Thymus (tissue), 14 donors: ENCODE measurements around the gene NCCRP1. TPM values are rescaled to one million over a fixed set of nuclear protein-coding genes. Genes with fewer than 3 reads are reported as not detected.
A peak's percentile ranks its signal among the peaks of the same experiment; 100 is the strongest.

ENCODE experiments used
- DNase-seq, 9 donors: peaks; one replicate each; pipeline ENCODE4 v3.0.0-alpha.2; 2013; ENCODE audit warnings: low spot score in 9 of 9, low read depth in 6 of 9, missing footprints in 1 of 9
- H3K27ac ChIP-seq, 2 donors: one replicate each; pipeline ENCODE4 v1.5.1; 2013; ENCODE audit warnings: control low read depth in 1 of 2, low read depth in 1 of 2, low read length in 1 of 2, mild to moderate bottlenecking in 1 of 2, moderate library complexity in 1 of 2
- H3K27me3 ChIP-seq, 2 donors: one replicate each; pipeline ENCODE4 v1.5.1; 2013; ENCODE audit warnings: low read length in 1 of 2; ENCODE audit not compliant: control insufficient read depth in 2 of 2, insufficient read depth in 1 of 2
- H3K36me3 ChIP-seq, 2 donors: one replicate each; pipeline ENCODE4 v1.5.1; 2013; ENCODE audit warnings: low read length in 1 of 2, mild to moderate bottlenecking in 1 of 2, moderate library complexity in 1 of 2; ENCODE audit not compliant: control insufficient read depth in 2 of 2, insufficient read depth in 2 of 2
- H3K4me1 ChIP-seq, 2 donors: one replicate each; pipeline ENCODE4 v1.5.1; 2013; ENCODE audit warnings: low read length in 2 of 2; ENCODE audit not compliant: control insufficient read depth in 2 of 2, insufficient read depth in 2 of 2
- H3K4me3 ChIP-seq, 2 donors: one replicate each; pipeline ENCODE4 v1.5.1; 2013; ENCODE audit warnings: low read length in 2 of 2, control low read depth in 1 of 2, mild to moderate bottlenecking in 1 of 2
- H3K9me3 ChIP-seq, 2 donors: one replicate each; pipeline ENCODE4 v1.5.1; 2013; ENCODE audit warnings: low read length in 1 of 2, mild to moderate bottlenecking in 1 of 2; ENCODE audit not compliant: control insufficient read depth in 2 of 2, insufficient read depth in 1 of 2
- WGBS: extraction: QIAGEN DNeasy Blood & Tissue Kit; methylation state at CpG from one replicate; pipeline ENCODE4 v1.1.7; 2013; 5-methylcytosine and 5-hydroxymethylcytosine counted together
- long read RNA-seq, 10 donors: transcript quantifications; one replicate each; lab custom pipeline, GENCODE V29; 2026
- polyA plus RNA-seq: library from polyadenylated mRNA; stranded (reverse); fragments of 200-250 nt; gene quantifications from one replicate; pipeline ENCODE4 v1.2.3, GENCODE V29; 2013
- total RNA-seq: library from RNA; stranded (reverse); fragments of 120-200 nt; gene quantifications from one replicate; pipeline ENCODE4 v1.2.4, GENCODE V29; 2013
- donor health status: healthy.

Gene NCCRP1, protein sequence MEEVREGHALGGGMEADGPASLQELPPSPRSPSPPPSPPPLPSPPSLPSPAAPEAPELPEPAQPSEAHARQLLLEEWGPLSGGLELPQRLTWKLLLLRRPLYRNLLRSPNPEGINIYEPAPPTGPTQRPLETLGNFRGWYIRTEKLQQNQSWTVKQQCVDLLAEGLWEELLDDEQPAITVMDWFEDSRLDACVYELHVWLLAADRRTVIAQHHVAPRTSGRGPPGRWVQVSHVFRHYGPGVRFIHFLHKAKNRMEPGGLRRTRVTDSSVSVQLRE
- total RNA-seq (2.1 TPM), polyA plus RNA-seq (13.2 TPM)
- long read RNA-seq, donor 1: 0 reads
- long read RNA-seq, donor 2, partial matches to known transcripts: 0 of 1 reads
- long read RNA-seq, donor 2, other reads (novel, unspliced or antisense): 0 of 1 reads
- long read RNA-seq, donor 3, partial matches to known transcripts: 0 of 2 reads
- long read RNA-seq, donor 3, other reads (novel, unspliced or antisense): 0 of 2 reads
- long read RNA-seq, donor 4, partial matches to known transcripts: 11 of 14 reads
- long read RNA-seq, donor 4, other reads (novel, unspliced or antisense): 0 of 14 reads
- long read RNA-seq, donor 5, partial matches to known transcripts: 0 of 4 reads
- long read RNA-seq, donor 5, other reads (novel, unspliced or antisense): 0 of 4 reads
- long read RNA-seq, donor 6, partial matches to known transcripts: 0 of 1 reads
- long read RNA-seq, donor 6, other reads (novel, unspliced or antisense): 0 of 1 reads
- long read RNA-seq, donor 7: 0 reads
- long read RNA-seq, donor 8: 0 reads
- long read RNA-seq, donor 9, partial matches to known transcripts: 0 of 2 reads
- long read RNA-seq, donor 9, other reads (novel, unspliced or antisense): 0 of 2 reads
- long read RNA-seq, donor 10, partial matches to known transcripts: 0 of 1 reads
- long read RNA-seq, donor 10, other reads (novel, unspliced or antisense): 0 of 1 reads

DNA sequence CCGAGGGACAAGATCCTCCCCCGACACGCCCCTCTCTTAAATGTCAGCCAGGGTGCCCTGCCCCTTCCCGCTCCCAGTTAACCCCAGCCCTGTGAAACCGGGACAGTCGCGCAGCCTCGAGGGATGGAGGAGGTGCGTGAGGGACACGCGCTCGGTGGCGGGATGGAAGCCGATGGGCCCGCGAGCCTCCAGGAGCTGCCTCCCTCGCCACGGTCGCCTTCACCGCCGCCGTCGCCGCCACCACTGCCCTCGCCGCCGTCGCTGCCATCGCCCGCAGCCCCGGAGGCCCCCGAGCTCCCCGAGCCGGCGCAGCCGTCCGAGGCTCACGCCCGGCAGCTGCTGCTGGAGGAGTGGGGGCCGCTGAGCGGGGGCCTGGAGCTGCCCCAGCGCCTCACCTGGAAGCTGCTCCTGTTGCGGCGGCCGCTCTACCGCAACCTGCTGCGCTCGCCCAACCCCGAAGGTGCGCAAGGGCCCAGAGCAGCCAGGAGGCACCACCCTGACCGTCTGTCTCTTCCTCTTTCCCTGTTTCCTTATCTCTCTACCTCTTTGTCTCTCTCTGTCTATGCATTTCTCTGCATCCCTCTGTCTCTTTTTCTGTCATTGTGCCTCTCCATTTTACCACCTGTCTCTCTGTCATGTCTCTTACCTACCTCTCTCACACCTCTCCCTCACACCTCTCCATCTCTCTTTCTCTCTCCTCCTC lies at the start of gene NCCRP1:
NCCRP1 (plus strand) TSS at position 105 of the 703 bp plus-strand sequence; CDS start at position 124, 19 bp downstream.
- no peak for DNase-seq
- H3K27ac ChIP-seq: no peak within 1 kb of the TSS
- peaks cover 0 to 5% of the 10 kb centered on the region in 2 donors for H3K4me1 ChIP-seq
- 4% methylated on average over 51 of the region's 51 CpGs for WGBS
- H3K27me3 ChIP-seq: peaks cover 25 to 85% of the 10 kb centered on the region in 2 donors
- peak within 1 kb of the TSS in 1 of 2 donors; percentile 17 for H3K4me3 ChIP-seq
- no peaks in the 10 kb centered on the region for H3K36me3 ChIP-seq
- H3K9me3 ChIP-seq: no peaks in the 10 kb centered on the region

DNA sequence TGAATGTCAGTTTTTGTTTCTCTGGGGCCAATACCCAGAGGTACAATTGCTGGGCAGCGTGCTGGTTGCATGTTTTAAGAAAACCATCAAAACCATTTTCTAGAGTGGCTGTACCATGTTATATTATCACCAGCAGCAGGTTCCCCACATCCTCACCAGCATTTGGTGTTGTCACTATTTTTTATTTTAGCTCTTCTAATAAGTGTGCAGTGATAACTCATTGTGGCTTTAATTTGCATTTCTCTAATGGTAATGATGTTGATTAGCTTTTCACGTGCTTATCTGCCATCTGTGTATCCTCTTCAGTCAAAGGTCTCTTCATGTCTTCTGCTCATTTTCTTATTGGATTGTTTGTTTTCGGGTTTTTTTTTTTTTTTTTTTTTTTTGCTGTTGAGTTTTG lies 49.3 kb upstream of the NCCRP1 start:
- no peak overlapping the region for H3K4me3 ChIP-seq
- H3K27me3 ChIP-seq: no peaks in the 10 kb centered on the region
- H3K4me1 ChIP-seq: peaks cover 2 to 35% of the 10 kb centered on the region in 2 donors
- H3K27ac ChIP-seq: no peak overlapping the region
- H3K9me3 ChIP-seq: no peaks in the 10 kb centered on the region
- peaks cover 0 to 4% of the 10 kb centered on the region in 2 donors for H3K36me3 ChIP-seq
- WGBS: 83% methylated on average over 3 of the region's 3 CpGs
- DNase-seq: no peak

DNA sequence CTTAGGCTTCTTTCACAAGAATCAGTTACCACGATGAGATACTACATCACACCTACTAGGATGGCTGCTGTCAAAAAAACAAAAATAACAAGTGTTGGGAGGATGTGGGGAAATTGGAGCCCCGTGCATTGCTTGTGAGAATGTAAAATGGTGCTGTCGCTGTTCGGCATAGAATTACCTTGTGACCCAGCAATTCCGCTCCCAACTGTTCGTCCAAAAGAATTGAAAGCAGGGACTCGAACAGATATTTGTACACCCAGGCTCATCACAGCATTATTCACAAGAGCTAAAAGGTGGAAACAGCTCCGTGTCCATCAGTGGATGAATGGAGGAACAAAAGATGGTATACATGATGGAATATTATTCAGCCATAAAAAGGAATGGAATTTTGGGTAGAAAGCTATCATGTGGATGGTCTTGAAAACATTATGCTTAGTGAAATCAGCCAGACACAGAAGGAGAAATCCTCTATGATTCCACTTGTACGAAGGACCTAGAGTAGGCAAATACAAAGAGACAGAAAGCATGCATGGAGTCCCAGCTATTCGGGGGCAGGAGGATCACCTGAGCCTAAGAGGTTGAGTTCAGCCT lies 47.7 kb upstream of the NCCRP1 start:
- 97% methylated on average over 10 of the region's 10 CpGs for WGBS
- no peaks in the 10 kb centered on the region for H3K27me3 ChIP-seq

DNA sequence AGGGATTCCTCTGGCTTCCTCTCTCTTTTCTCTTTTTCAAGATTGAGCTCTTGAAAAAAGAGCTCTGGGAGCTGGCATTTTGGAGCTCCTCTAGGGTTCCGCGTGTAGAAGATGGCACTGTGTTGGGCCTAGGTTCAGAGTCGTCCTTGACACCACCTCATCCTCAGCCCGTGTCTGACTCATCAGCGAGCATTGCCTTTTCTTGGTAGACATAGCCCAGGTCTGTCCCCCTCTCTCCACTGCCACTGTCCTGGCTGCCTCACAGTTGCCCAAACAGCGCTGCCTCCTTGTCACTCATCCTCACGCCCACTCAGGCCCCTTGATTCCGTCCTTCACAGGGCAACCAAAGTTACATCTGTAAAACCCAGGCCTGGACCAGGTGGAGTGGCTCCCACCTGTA lies 46.5 kb upstream of the NCCRP1 start:
- 97% methylated on average over 8 of the region's 8 CpGs for WGBS
- no peaks in the 10 kb centered on the region for H3K27me3 ChIP-seq
- no peaks in the 10 kb centered on the region for H3K9me3 ChIP-seq
- peaks cover 0 to 4% of the 10 kb centered on the region in 2 donors for H3K36me3 ChIP-seq
- no peak for DNase-seq
- H3K27ac ChIP-seq: no peak overlapping the region
- H3K4me3 ChIP-seq: no peak overlapping the region
- peaks cover 2 to 30% of the 10 kb centered on the region in 2 donors for H3K4me1 ChIP-seq

More for the DNA sequence above, 47.7 kb upstream of the NCCRP1 start:
- Histone ChIP-seq H3K4me1 (peaks cover 2 to 32% of the 10 kb centered on the region in 2 donors), H3K9me3 (no peaks in the 10 kb centered on the region), H3K27ac (no peak overlapping the region), H3K4me3 (no peak overlapping the region), H3K36me3 (peaks cover 0 to 4% of the 10 kb centered on the region in 2 donors)
- DNase-seq: no peak

DNA sequence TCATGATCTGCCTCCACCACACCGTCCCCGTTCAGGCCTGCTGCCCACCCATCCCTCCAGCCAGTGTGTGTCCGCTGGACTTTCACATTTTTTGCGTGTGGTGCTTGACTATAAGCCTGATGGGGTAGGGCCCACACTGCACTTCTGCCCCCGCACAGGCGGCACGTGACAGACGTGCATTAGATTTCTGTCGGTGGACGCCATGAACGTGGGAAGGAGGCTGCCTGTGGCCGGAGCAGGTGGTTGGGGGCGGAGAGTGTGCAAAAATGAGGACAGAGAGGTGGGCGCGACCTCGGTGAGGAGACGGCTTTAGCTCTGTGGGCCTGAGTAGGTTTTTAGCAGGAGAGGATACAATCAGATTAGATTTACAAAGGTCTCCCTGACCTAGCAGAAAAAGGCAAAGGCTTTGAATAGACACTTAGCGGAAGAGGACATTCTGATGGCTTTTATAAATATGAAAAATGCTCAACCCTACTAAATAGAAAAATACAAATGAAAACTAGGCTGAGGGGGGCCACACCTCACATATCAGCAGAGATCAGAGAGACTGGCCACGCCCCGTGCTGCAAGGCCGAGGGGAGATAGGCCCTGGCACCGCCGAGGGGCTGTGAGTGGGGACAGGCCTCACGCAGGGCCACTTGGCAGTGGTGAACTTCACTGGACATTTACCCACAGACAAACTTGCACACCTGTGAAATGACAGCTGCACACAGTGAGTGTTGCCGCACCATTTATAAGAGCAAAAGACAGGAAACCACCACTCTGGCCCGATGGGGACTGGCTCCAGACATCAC lies 45.8 kb upstream of the NCCRP1 start:
- H3K36me3 ChIP-seq: peaks cover 0 to 4% of the 10 kb centered on the region in 2 donors
- no peak overlapping the region for H3K27ac ChIP-seq
- no peaks in the 10 kb centered on the region for H3K27me3 ChIP-seq
- DNase-seq: no peak
- 88% methylated on average over 26 of the region's 26 CpGs for WGBS
- no peak overlapping the region for H3K4me3 ChIP-seq
- no peaks in the 10 kb centered on the region for H3K9me3 ChIP-seq
- H3K4me1 ChIP-seq: peaks cover 2 to 29% of the 10 kb centered on the region in 2 donors

DNA sequence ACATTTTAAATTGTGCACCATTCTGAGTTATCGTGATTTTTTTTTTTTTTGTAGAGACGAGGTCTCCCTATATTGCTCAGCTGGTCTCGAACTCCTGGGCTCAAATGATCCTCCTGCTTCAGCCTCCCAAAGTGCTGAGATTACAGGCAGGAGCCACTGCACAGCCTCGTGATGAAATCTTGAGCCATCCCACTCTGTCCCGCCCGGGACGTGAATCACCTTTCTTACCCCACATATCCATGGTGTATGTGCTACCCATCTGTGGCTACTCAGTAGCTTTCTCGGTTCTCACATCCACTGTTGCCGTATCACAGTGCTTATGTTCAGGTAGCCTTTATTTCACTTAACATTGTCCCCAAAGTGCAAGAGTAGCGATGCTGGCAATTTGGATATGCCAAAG lies 44.7 kb upstream of the NCCRP1 start:
- Histone ChIP-seq H3K4me3 (no peak overlapping the region), H3K4me1 (peaks cover 2 to 27% of the 10 kb centered on the region in 2 donors), H3K27ac (no peak overlapping the region), H3K36me3 (peaks cover 0 to 4% of the 10 kb centered on the region in 2 donors), H3K9me3 (no peaks in the 10 kb centered on the region), H3K27me3 (no peaks in the 10 kb centered on the region)
- WGBS: 98% methylated on average over 10 of the region's 10 CpGs
- DNase-seq: no peak

DNA sequence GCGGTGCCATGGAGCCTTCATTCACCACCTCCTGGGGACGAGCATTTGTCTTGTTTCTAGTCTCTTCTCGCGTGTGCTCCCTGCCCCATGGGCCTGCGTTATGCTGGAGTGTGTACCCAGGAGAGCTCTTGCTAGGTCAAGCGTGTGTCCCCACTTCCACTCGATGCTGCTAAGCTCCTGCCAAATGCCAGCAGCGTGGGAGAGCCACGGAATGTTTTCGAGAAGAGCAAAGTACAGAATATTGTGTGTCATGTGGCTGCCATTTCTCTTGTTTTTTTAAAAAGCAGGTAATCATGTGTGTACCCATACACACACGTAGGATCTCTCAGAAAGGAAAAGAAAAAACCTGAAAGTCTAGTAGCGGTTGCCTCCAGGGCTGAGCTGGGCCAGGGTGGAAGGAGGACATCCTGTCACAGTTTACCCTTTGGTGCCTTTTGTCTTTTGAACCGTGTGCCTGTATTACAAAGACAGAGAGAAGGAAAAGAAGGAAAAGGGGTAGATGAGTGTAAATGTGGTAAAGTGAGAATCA lies 42.6 kb upstream of the NCCRP1 start:
- no peak for DNase-seq
- H3K4me1 ChIP-seq: peaks cover 2 to 25% of the 10 kb centered on the region in 2 donors
- H3K27me3 ChIP-seq: no peaks in the 10 kb centered on the region
- WGBS: 95% methylated on average over 13 of the region's 13 CpGs
- peaks cover 0 to 3% of the 10 kb centered on the region in 2 donors for H3K36me3 ChIP-seq
- H3K9me3 ChIP-seq: no peaks in the 10 kb centered on the region
- no peak overlapping the region for H3K4me3 ChIP-seq
- H3K27ac ChIP-seq: no peak overlapping the region
